ENCODE results near the gene SCAMP4.

The SCAMP4 gene

GRCh38 chr19:1942934-1943555, 37.8 kb downstream of the SCAMP4 start:
- H3K4me3 Mint-ChIP-seq: peak overlapping the region; percentile 94
- no peaks in the 10 kb centered on the region for H3K27me3 Mint-ChIP-seq
- no peaks in the 10 kb centered on the region for H3K9me3 Mint-ChIP-seq
- peak overlapping the region; percentile 91 for H3K27ac Mint-ChIP-seq
- H3K4me1 Mint-ChIP-seq (ENCODE audit: low read depth): peaks cover 42% of the 10 kb centered on the region
- DNase-seq: no peak
- peaks cover 17% of the 10 kb centered on the region for H3K36me3 Mint-ChIP-seq (ENCODE audit: low read depth)

DNA sequence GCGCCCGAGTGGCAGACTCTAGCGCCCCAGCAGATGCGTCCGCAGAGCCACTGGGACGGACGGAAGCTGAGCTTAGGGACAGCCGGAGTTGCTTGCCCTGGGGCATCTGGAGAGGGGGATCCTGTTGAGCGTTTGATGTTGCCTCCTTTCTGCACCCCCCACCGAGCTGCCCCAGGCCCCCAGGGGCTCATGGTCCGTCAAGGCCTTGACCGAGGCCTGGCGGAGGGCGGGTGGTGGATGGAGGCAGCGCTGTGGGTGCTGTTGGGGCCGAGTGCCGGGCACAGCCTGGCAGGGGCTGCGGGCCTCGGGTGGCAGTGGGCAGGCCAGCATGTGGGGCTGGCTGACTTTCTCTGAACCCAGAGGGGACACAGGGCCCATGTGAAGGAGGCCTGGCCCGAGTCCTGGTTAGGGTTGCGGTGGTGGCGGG, 38.5 kb downstream of the SCAMP4 start:
- DNase-seq: no peak
- Mint-ChIP-seq H3K27me3 (no peaks in the 10 kb centered on the region), H3K4me3 (peak overlapping the region; percentile 94), H3K9me3 (no peaks in the 10 kb centered on the region), H3K27ac (peak overlapping the region; percentile 91), H3K4me1 (ENCODE audit: low read depth) (peaks cover 45% of the 10 kb centered on the region), H3K36me3 (ENCODE audit: low read depth) (peaks cover 17% of the 10 kb centered on the region)

- Mint-ChIP-seq H3K4me1 (ENCODE audit: low read depth) (peaks cover 51% of the 10 kb centered on the region), H3K27me3 (no peaks in the 10 kb centered on the region), H3K4me3 (peak overlapping the region; percentile 53), H3K27ac (peak overlapping the region; percentile 64), H3K36me3 (ENCODE audit: low read depth) (peaks cover 20% of the 10 kb centered on the region), H3K9me3 (no peaks in the 10 kb centered on the region)
- no peak for DNase-seq
Observed at GRCh38 chr19:1944088-1944915, 39.1 kb downstream of the SCAMP4 start.

DNA sequence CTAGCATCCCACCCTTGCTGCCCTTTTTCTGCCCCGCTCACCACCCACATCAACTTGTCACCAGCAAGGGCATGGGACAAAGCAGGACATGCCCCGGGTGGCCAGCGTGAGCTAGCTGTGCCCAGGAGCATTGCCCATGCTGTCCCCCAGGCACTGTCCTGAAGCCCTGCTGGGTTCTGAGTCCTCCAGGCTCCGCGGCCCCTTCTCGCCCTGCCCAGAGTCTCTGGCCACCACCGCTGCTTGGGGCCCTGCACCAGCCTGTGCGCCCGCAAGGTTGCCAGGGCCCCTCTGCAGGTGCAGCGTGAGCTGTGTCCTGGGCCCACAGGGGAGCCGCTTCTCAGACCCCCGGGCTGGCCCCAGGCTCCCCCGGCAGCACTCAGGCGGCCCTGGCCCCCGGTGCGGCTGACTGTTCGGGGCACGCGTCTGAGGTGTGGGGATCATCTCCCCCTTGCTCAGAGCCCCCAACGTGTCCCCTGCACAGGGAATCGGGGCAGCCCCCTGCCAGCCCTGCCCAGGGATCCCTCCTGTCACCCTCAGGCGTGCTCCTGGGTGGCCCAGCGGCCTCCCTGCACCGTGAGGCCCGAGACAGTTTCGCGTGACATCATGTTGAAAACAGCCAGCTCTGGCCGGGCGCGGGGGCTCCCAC, 39.8 kb downstream of the SCAMP4 start:
- Mint-ChIP-seq H3K27me3 (no peaks in the 10 kb centered on the region), H3K4me1 (ENCODE audit: low read depth) (peaks cover 46% of the 10 kb centered on the region), H3K36me3 (ENCODE audit: low read depth) (peaks cover 24% of the 10 kb centered on the region), H3K27ac (peak overlapping the region; percentile 37), H3K4me3 (no peak overlapping the region), H3K9me3 (no peaks in the 10 kb centered on the region)
- no peak for DNase-seq

DNA sequence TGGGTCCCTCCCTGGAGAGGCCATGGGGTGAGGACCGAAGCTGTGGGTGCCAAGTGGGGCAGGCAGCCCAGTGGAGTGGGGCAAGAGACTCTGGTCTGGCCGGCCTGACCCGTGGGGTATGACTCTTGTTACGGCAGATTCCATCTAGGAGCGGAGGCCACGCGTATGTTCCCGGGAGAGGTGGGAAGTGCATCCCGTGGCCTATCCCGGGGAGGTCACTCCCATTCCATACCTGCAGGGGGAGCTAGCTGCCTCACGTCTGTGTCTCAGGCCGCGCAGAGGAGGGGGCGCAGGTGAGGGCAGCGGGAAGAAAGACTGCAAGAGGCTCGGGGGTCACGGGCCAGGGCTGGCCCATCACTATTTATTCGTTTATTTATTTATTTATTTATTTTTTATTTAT, 40.7 kb downstream of the SCAMP4 start:
- H3K36me3 Mint-ChIP-seq (ENCODE audit: low read depth): peaks cover 31% of the 10 kb centered on the region
- no peaks in the 10 kb centered on the region for H3K9me3 Mint-ChIP-seq
- H3K4me1 Mint-ChIP-seq (ENCODE audit: low read depth): peaks cover 49% of the 10 kb centered on the region
- no peaks in the 10 kb centered on the region for H3K27me3 Mint-ChIP-seq
- H3K27ac Mint-ChIP-seq: peak overlapping the region; percentile 82
- peak; percentile 50 for DNase-seq
- no peak overlapping the region for H3K4me3 Mint-ChIP-seq

DNA sequence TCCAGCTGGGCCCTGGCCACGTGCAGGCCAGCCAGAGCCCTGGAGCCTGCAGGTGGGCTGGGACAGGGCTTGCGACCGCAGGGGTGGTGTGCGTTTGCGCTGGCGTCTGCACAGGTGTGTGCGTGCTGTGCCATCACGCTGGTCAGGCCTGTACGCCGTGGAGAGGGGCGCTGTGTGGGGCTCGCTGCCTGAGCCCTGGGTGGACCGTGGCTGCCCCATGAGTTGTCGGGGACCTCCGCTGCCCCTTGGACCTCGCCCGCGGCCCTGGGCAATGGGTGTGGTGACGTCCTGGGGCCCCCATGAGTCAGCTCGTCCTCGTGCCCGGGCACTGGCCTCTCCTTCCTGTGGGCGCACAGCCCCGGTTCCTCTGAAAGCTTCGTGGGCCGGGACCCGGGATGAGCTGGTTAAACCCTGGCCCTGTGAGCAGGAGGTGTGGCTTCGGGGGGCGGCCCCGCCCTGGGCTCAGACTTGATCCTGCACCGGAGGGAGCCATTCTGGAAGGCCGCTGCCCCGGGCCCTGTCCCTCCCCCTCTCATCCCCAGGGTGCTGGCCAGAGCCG, 42.5 kb downstream of the SCAMP4 start:
- no peak for DNase-seq
- Mint-ChIP-seq H3K27ac (no peak overlapping the region), H3K4me1 (ENCODE audit: low read depth) (peaks cover 51% of the 10 kb centered on the region), H3K9me3 (no peaks in the 10 kb centered on the region), H3K36me3 (ENCODE audit: low read depth) (peaks cover 37% of the 10 kb centered on the region), H3K27me3 (no peaks in the 10 kb centered on the region), H3K4me3 (no peak overlapping the region)

DNA sequence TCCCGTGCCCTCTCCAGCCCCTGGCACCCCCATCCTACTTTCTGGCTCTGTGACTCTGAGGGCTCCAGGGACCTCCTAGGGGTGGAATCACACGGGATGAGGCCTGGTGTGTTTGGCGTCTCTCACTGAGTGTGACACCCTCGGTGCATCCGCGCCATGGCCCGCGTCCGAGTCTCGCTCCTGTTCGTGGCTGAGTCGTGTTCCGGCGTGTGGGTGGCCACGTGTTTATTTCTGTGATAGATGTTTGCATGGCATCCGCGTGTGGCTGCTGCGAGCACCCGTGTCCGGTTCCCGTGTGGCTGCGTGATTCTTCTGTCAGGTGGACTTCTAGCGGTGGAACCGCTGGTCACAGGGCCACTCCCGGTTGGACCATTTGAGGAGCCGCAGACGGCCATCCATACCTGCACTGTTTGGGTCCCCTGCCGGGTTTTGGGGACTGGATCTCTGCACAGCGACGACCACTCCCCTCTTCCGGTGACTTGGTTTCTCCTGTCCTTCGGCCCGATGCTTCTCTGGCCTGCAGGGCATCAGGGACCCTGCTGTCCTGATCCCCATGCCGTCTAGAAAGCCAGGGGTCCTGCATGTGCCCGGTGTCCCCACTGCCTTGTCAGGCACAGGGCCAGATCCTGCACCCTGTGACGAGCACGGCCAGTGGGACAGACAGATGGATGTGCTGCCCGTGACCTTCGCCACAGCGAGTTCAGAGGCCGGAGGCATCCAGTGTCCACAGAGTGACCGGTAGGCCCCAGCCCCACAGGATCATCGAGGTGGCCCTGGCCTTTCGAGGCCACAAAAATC, 44.3 kb downstream of the SCAMP4 start:
- Mint-ChIP-seq H3K4me1 (ENCODE audit: low read depth) (peaks cover 35% of the 10 kb centered on the region), H3K4me3 (no peak overlapping the region), H3K9me3 (no peaks in the 10 kb centered on the region), H3K27me3 (no peaks in the 10 kb centered on the region), H3K27ac (no peak overlapping the region), H3K36me3 (ENCODE audit: low read depth) (peaks cover 33% of the 10 kb centered on the region)
- DNase-seq: no peak

- H3K36me3 Mint-ChIP-seq (ENCODE audit: low read depth): peaks cover 33% of the 10 kb centered on the region
- no peak for DNase-seq
- H3K4me1 Mint-ChIP-seq (ENCODE audit: low read depth): peaks cover 30% of the 10 kb centered on the region
- no peaks in the 10 kb centered on the region for H3K27me3 Mint-ChIP-seq
- no peaks in the 10 kb centered on the region for H3K9me3 Mint-ChIP-seq
- H3K27ac Mint-ChIP-seq: peak overlapping the region; percentile 40
- no peak overlapping the region for H3K4me3 Mint-ChIP-seq
Observed at GRCh38 chr19:1950640-1951039, 45.4 kb downstream of the SCAMP4 start.

GRCh38 chr19:1952635-1953034, 47.4 kb downstream of the SCAMP4 start:
- H3K4me3 Mint-ChIP-seq: no peak overlapping the region
- H3K27me3 Mint-ChIP-seq: no peaks in the 10 kb centered on the region
- DNase-seq: no peak
- no peaks in the 10 kb centered on the region for H3K9me3 Mint-ChIP-seq
- H3K27ac Mint-ChIP-seq: no peak overlapping the region
- peaks cover 32% of the 10 kb centered on the region for H3K36me3 Mint-ChIP-seq (ENCODE audit: low read depth)
- peaks cover 27% of the 10 kb centered on the region for H3K4me1 Mint-ChIP-seq (ENCODE audit: low read depth)

DNA sequence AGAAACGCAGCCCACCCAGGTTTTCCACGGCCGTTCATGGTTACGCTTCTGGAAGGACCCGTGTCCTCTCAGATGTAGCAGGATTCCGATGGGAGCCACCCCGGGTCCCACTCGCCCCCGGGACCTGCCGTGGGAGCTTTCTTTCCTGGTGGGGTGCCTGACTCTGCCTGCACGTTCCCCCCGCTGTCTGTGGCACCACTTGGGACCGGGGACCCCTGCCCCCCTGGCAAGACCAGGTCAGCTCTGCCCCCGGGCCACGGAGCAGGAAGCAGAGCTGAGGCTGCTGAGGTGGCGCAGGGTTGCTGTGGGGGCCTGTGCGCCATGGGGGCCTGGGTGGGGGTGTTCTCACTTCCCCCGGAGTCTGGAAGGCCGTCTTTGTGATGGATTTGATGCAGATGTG, 47.8 kb downstream of the SCAMP4 start:
- DNase-seq: no peak
- Mint-ChIP-seq H3K9me3 (no peaks in the 10 kb centered on the region), H3K27me3 (no peaks in the 10 kb centered on the region), H3K27ac (no peak overlapping the region), H3K4me3 (no peak overlapping the region), H3K4me1 (ENCODE audit: low read depth) (peaks cover 27% of the 10 kb centered on the region), H3K36me3 (ENCODE audit: low read depth) (peaks cover 32% of the 10 kb centered on the region)

- no peak for DNase-seq
- Mint-ChIP-seq H3K36me3 (ENCODE audit: low read depth) (peaks cover 32% of the 10 kb centered on the region), H3K4me1 (ENCODE audit: low read depth) (peaks cover 25% of the 10 kb centered on the region), H3K27me3 (no peaks in the 10 kb centered on the region), H3K4me3 (no peak overlapping the region), H3K9me3 (no peaks in the 10 kb centered on the region), H3K27ac (no peak overlapping the region)
Observed at GRCh38 chr19:1953441-1954094, 48.4 kb downstream of the SCAMP4 start.

DNA sequence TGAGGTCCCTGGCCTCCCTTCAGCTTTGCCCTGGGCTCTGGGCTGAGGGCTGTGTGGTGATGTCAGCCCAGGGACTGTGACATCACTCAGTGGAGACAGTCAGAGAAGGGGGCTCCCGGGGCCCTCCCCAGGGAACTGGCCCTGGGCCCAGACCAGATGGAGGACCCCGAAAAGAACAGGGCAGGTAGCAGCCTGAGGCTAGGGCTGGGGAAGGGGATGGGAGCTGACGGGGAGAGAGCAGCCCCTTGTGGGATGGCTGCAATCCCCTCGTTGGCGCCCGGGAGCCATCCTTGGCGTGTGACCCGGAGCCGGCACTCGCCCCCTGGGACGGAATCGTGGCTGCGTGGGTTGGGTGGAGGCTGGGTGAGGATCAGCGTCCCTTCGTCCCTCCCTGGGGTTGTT, 49.3 kb downstream of the SCAMP4 start:
- no peak overlapping the region for H3K4me3 Mint-ChIP-seq
- no peaks in the 10 kb centered on the region for H3K9me3 Mint-ChIP-seq
- no peak for DNase-seq
- H3K27ac Mint-ChIP-seq: no peak overlapping the region
- peaks cover 30% of the 10 kb centered on the region for H3K36me3 Mint-ChIP-seq (ENCODE audit: low read depth)
- H3K27me3 Mint-ChIP-seq: no peaks in the 10 kb centered on the region
- peaks cover 19% of the 10 kb centered on the region for H3K4me1 Mint-ChIP-seq (ENCODE audit: low read depth)

GRCh38 chr19:1955171-1956121, 50.2 kb downstream of the SCAMP4 start:
- DNase-seq: no peak
- no peaks in the 10 kb centered on the region for H3K27me3 Mint-ChIP-seq
- peaks cover 18% of the 10 kb centered on the region for H3K4me1 Mint-ChIP-seq (ENCODE audit: low read depth)
- H3K9me3 Mint-ChIP-seq: no peaks in the 10 kb centered on the region
- H3K4me3 Mint-ChIP-seq: no peak overlapping the region
- no peak overlapping the region for H3K27ac Mint-ChIP-seq
- peaks cover 24% of the 10 kb centered on the region for H3K36me3 Mint-ChIP-seq (ENCODE audit: low read depth)

All from activated T-cell treated with anti-CD3 and anti-CD28 coated beads, Interleukin-2, amount 50 U/mL, for 24 hours (primary cell).